GM18502 (cell line): ENCODE measurements around the gene CD99L2.
"Not testable (repeated sequence)": the region's sequence is repeated elsewhere in the genome, so short reads cannot be mapped to it uniquely, and the experiment has no call there.

Experiments used
- ATAC-seq: cut with Tn5 transposase; IDR thresholded peaks from one replicate; pipeline ENCODE4 v1.9.1; 2021; ENCODE audit warnings: mild to moderate bottlenecking; ENCODE audit not compliant: unreplicated experiment, poor library complexity

CD99L2 gene

GRCh38 chrX:150897421-150898320 is 797 bp downstream of the CD99L2 start:
- no peak for ATAC-seq

- ATAC-seq: no peak
These were observed 1.8 kb downstream of the CD99L2 start for GRCh38 chrX:150896632-150897031.

- no peak for ATAC-seq
These were observed 4.5 kb downstream of the CD99L2 start for GRCh38 chrX:150893936-150894335.

- no peak for ATAC-seq
These were observed 9.3 kb downstream of the CD99L2 start for GRCh38 chrX:150889131-150889530.

- no peak for ATAC-seq
These were observed 10.5 kb downstream of the CD99L2 start for GRCh38 chrX:150887906-150888465.

GRCh38 chrX:150887268-150887667 is 11.2 kb downstream of the CD99L2 start:
- ATAC-seq: not testable (repeated sequence)

GRCh38 chrX:150886381-150886780 is 12.1 kb downstream of the CD99L2 start:
- no peak for ATAC-seq

- ATAC-seq: peak; percentile 19
These were observed 17.7 kb downstream of the CD99L2 start for GRCh38 chrX:150880808-150881165.

GRCh38 chrX:150879855-150880807 is 18.3 kb downstream of the CD99L2 start:
- ATAC-seq: peak; percentile 86

- not testable (repeated sequence) for ATAC-seq
These were observed 22.8 kb downstream of the CD99L2 start for GRCh38 chrX:150875621-150876020.

GRCh38 chrX:150874448-150874847 is 24.0 kb downstream of the CD99L2 start:
- no peak for ATAC-seq

- ATAC-seq: peak; percentile 82
These were observed 24.9 kb downstream of the CD99L2 start for GRCh38 chrX:150873616-150874015.

- no peak for ATAC-seq
These were observed 25.6 kb downstream of the CD99L2 start for GRCh38 chrX:150872773-150873336.

GRCh38 chrX:150871341-150871811 is 27.1 kb downstream of the CD99L2 start:
- no peak for ATAC-seq

- ATAC-seq: no peak
These were observed 27.8 kb downstream of the CD99L2 start for GRCh38 chrX:150870487-150871340.

GRCh38 chrX:150870029-150870428 is 28.4 kb downstream of the CD99L2 start:
- ATAC-seq: no peak

- ATAC-seq: no peak
These were observed 29.0 kb downstream of the CD99L2 start for GRCh38 chrX:150869450-150869849.

- peak; percentile 46 for ATAC-seq
These were observed 29.8 kb downstream of the CD99L2 start for GRCh38 chrX:150868625-150869024.

- no peak for ATAC-seq
These were observed 34.3 kb downstream of the CD99L2 start for GRCh38 chrX:150864127-150864526.
